ENCODE results near the gene WEE2.
"Not testable (repeated sequence)": the region's sequence is repeated elsewhere in the genome, so short reads cannot be mapped to it uniquely, and the experiment has no call there.

The WEE2 gene

GRCh38 chr7:141715794-141716689, 7.9 kb downstream of the WEE2 start:
- no peak for DNase-seq

GRCh38 chr7:141717450-141717849, 9.3 kb downstream of the WEE2 start:
- DNase-seq: no peak

GRCh38 chr7:141722529-141722928, 14.4 kb downstream of the WEE2 start:
- DNase-seq: no peak

GRCh38 chr7:141729020-141729419, 20.9 kb downstream of the WEE2 start:
- DNase-seq: no peak

- no peak for DNase-seq
Observed at GRCh38 chr7:141731476-141732149, 23.5 kb downstream of the WEE2 start.

- DNase-seq: no peak
Observed at GRCh38 chr7:141737118-141737835, 29.1 kb downstream of the WEE2 start.

GRCh38 chr7:141737836-141738591, 29.9 kb downstream of the WEE2 start, which contains the start of gene SSBP1:
TSS of gene SSBP1 (plus strand) at chr7:141738358. CDS start at chr7:141739167, 809 bp downstream.
- peak; percentile 97 for DNase-seq

GRCh38 chr7:141738592-141739013, 30.4 kb downstream of the WEE2 start:
- no peak for DNase-seq

- DNase-seq: no peak
Observed at GRCh38 chr7:141739250-141739649, 31.1 kb downstream of the WEE2 start.

GRCh38 chr7:141742229-141742628, 34.1 kb downstream of the WEE2 start:
- DNase-seq: no peak

GRCh38 chr7:141744131-141744530, 36.0 kb downstream of the WEE2 start:
- DNase-seq: no peak

GRCh38 chr7:141748396-141748795, 40.2 kb downstream of the WEE2 start:
- no peak for DNase-seq

GRCh38 chr7:141751904-141752303, 43.8 kb downstream of the WEE2 start:
- DNase-seq: not testable (repeated sequence)

- peak; percentile 10 for DNase-seq
Observed at GRCh38 chr7:141752634-141753033, 44.5 kb downstream of the WEE2 start.

GRCh38 chr7:141754939-141755338, 46.8 kb downstream of the WEE2 start:
- DNase-seq: peak; percentile 56

- no peak for DNase-seq
Observed at GRCh38 chr7:141763797-141764196, 55.6 kb downstream of the WEE2 start, which contains the start of gene TAS2R3. TSS of gene TAS2R3 (plus strand) at chr7:141764097. CDS start at chr7:141764159, 62 bp downstream.

GRCh38 chr7:141770083-141770583, 62.0 kb downstream of the WEE2 start:
- not testable (repeated sequence) for DNase-seq

GRCh38 chr7:141776374-141776773, 68.2 kb downstream of the WEE2 start, which contains the start of gene TAS2R4:
TSS of gene TAS2R4 (plus strand) at chr7:141776674. CDS start at chr7:141778489, 1,815 bp downstream.
- no peak for DNase-seq

Data from suppressor macrophage treated with lipopolysaccharide for 4 hours (primary cell).